H1 (cell line): Measurements from ENCODE around the gene SP9. TPM values are rescaled to one million over a fixed set of nuclear protein-coding genes. Genes with fewer than 3 reads are reported as not detected.

Experiments
- CTCF ChIA-PET: fragments of 300-600 bp; sonication (Branson Sonifier 250); formaldehyde crosslinking; loops from one replicate; lab custom pipeline; 2021; ENCODE audit not compliant: partially characterized antibody; lab: Charles Lee
- POLR2A ChIA-PET: fragments of 300-600 bp; sonication (Branson Sonifier 250); formaldehyde crosslinking; loops from one replicate; lab custom pipeline; 2021; ENCODE audit warnings: inconsistent platforms; ENCODE audit not compliant: partially characterized antibody; lab: Charles Lee
- DNase-seq, 2 experiments: peaks; one replicate each; pipeline versions ENCODE4 v3.0.0 to v3.0.0-alpha.2; 2010 to 2022; ENCODE audit warnings: low spot score in 2 of 2, low read depth in 1 of 2, mixed read lengths in 1 of 2
- FAIRE-seq: peaks from 2 replicates; lab custom pipeline; 2011; peaks lifted over from hg19 to GRCh38; lab: Jason Lieb, UNC
- H2AFZ ChIP-seq: 2 replicates; pipeline ENCODE4 v1.8.1; 2012; ENCODE audit warnings: low read length, inconsistent platforms
- H2AK5ac ChIP-seq: 2 replicates; pipeline ENCODE4 v1.6.1; 2013; ENCODE audit warnings: low read depth, low read length
- H2BK120ac ChIP-seq: replicated peaks from 2 replicates; pipeline ENCODE3; 2013; ENCODE audit warnings: low read depth, low read length, inconsistent platforms
- H2BK12ac ChIP-seq: 2 replicates; pipeline ENCODE4 v1.6.1; 2013; ENCODE audit warnings: low read depth, low read length
- H2BK15ac ChIP-seq: 2 replicates; pipeline ENCODE4 v1.6.1; 2013; ENCODE audit warnings: low read length
- H2BK20ac ChIP-seq: 2 replicates; pipeline ENCODE4 v1.6.1; 2013; ENCODE audit warnings: low read length
- H2BK5ac ChIP-seq: 2 replicates; pipeline ENCODE4 v1.6.1; 2013; ENCODE audit warnings: low read depth, low read length
- H3K14ac ChIP-seq: 2 replicates; pipeline ENCODE4 v1.6.1; 2013; ENCODE audit warnings: inconsistent platforms; ENCODE audit not compliant: insufficient read length
- H3K18ac ChIP-seq: 2 replicates; pipeline ENCODE4 v1.6.1; 2013; ENCODE audit warnings: low read length; ENCODE audit errors: extremely low read depth
- H3K23ac ChIP-seq: 2 replicates; pipeline ENCODE4 v1.6.1; 2013; ENCODE audit warnings: inconsistent platforms; ENCODE audit not compliant: insufficient read length
- H3K23me2 ChIP-seq: 2 replicates; pipeline ENCODE4 v1.6.1; 2013; ENCODE audit warnings: low read depth, low read length
- H3K27ac ChIP-seq: 2 replicates; pipeline ENCODE4 v1.6.1; 2011; ENCODE audit warnings: low read depth, low read length, inconsistent platforms
- H3K27me3 ChIP-seq, 4 experiments: replicated peaks in 1 of 4; 1 replicate in 1 of 4; 2 replicates in 3 of 4; pipeline versions ENCODE4 v1.6.1 to v1.8.1; 2011 to 2013; ENCODE audit warnings: low read length in 3 of 4, mild to moderate bottlenecking in 3 of 4, inconsistent platforms in 2 of 4, mixed read lengths in 2 of 4, moderate library complexity in 1 of 4; ENCODE audit not compliant: control insufficient read depth in 3 of 4, insufficient read depth in 3 of 4; ENCODE audit errors: extremely low read depth in 1 of 4
- H3K36me3 ChIP-seq, 4 experiments: 2 replicates each; pipeline versions ENCODE4 v1.6.1 to v1.8.1; 2011 to 2013; ENCODE audit warnings: mild to moderate bottlenecking in 4 of 4, low read length in 3 of 4, moderate library complexity in 2 of 4, control low read depth in 1 of 4, inconsistent platforms in 1 of 4; ENCODE audit not compliant: insufficient read depth in 4 of 4, control insufficient read depth in 2 of 4
- H3K4ac ChIP-seq: replicated peaks from 2 replicates; pipeline ENCODE3; 2013; ENCODE audit warnings: low read length, low read depth, mixed read lengths, inconsistent platforms; ENCODE audit not compliant: insufficient read length
- H3K4me1 ChIP-seq, 4 experiments: replicated peaks in 1 of 4; 1 replicate in 1 of 4; 2 replicates in 3 of 4; pipeline versions ENCODE4 v1.6.1 to v1.8.1; 2011 to 2013; ENCODE audit warnings: low read length in 3 of 4, inconsistent platforms in 2 of 4, mixed read lengths in 1 of 4; ENCODE audit not compliant: insufficient read depth in 4 of 4, control insufficient read depth in 3 of 4
- H3K4me2 ChIP-seq, 2 experiments: 2 replicates each; pipeline versions ENCODE4 v1.6.1 to v1.8.1; 2011 to 2013; ENCODE audit warnings: low read depth in 2 of 2, low read length in 2 of 2, control low read depth in 1 of 2, inconsistent platforms in 1 of 2, mild to moderate bottlenecking in 1 of 2; ENCODE audit not compliant: insufficient read depth in 1 of 2
- H3K4me3 ChIP-seq, 4 experiments: fragments of 200-600, 300-600 bp in 1 of 4; sonication (generic), shearing (Covaris generic), sonication (Bioruptor Twin) in 1 of 4; 2 replicates each; pipeline versions ENCODE4 v1.5.1 to v1.8.1; 2011 to 2016; ENCODE audit warnings: low read length in 4 of 4, low read depth in 3 of 4, control low read depth in 2 of 4, inconsistent platforms in 2 of 4, mild to moderate bottlenecking in 2 of 4, mixed read lengths in 1 of 4, moderate library complexity in 1 of 4; ENCODE audit not compliant: insufficient read depth in 2 of 4; ENCODE audit errors: extremely low read depth in 1 of 4
- H3K56ac ChIP-seq: replicated peaks from 2 replicates; pipeline ENCODE3; 2013; ENCODE audit warnings: low read depth, mild to moderate bottlenecking, mixed read lengths, low read length, inconsistent platforms; ENCODE audit not compliant: insufficient read length
- H3K79me1 ChIP-seq: 2 replicates; pipeline ENCODE4 v1.6.1; 2013; ENCODE audit warnings: low read depth, low read length, control low read depth
- H3K79me2 ChIP-seq, 2 experiments: 2 replicates each; pipeline versions ENCODE4 v1.6.1 to v1.8.1; 2012 to 2013; ENCODE audit warnings: low read length in 2 of 2, mild to moderate bottlenecking in 2 of 2, inconsistent platforms in 1 of 2; ENCODE audit not compliant: insufficient read depth in 2 of 2, control insufficient read depth in 1 of 2
- H3K9ac ChIP-seq, 4 experiments: replicated peaks in 1 of 4; 1 replicate in 1 of 4; 2 replicates in 3 of 4; pipeline versions ENCODE4 v1.6.1 to v1.8.1; 2011 to 2013; ENCODE audit warnings: low read depth in 3 of 4, low read length in 3 of 4, control low read depth in 2 of 4, mild to moderate bottlenecking in 2 of 4, moderate library complexity in 2 of 4, inconsistent platforms in 1 of 4; ENCODE audit errors: extremely low read depth in 1 of 4
- H3K9me3 ChIP-seq, 2 experiments: 2 replicates each; pipeline versions ENCODE4 v1.6.1 to v1.8.1; 2012 to 2013; ENCODE audit warnings: mild to moderate bottlenecking in 2 of 2, moderate library complexity in 2 of 2, control low read depth in 1 of 2, inconsistent platforms in 1 of 2, low read depth in 1 of 2, low read length in 1 of 2, mixed read lengths in 1 of 2; ENCODE audit not compliant: insufficient read depth in 2 of 2
- H4K20me1 ChIP-seq, 2 experiments: replicated peaks in 1 of 2; 2 replicates each; pipeline versions ENCODE3 to v1.8.1; 2011 to 2013; ENCODE audit warnings: inconsistent platforms in 2 of 2, low read length in 2 of 2, mild to moderate bottlenecking in 1 of 2; ENCODE audit not compliant: insufficient read depth in 2 of 2, control insufficient read depth in 1 of 2
- H4K5ac ChIP-seq: 2 replicates; pipeline ENCODE4 v1.6.1; 2013; ENCODE audit warnings: low read length, low read depth, mixed read lengths, inconsistent platforms; ENCODE audit not compliant: insufficient read length
- H4K8ac ChIP-seq: 2 replicates; pipeline ENCODE4 v1.8.0; 2013; ENCODE audit warnings: mild to moderate bottlenecking, moderate library complexity, low read length, inconsistent platforms; ENCODE audit not compliant: insufficient read depth; ENCODE audit errors: extremely low read depth
- H4K91ac ChIP-seq: replicated peaks from 2 replicates; pipeline ENCODE3; 2013; ENCODE audit warnings: low read length, mixed read lengths, inconsistent platforms; ENCODE audit not compliant: insufficient read length
- CTBP2 ChIP-seq: IDR thresholded peaks from 2 replicates; pipeline ENCODE4 v1.7.0; 2011; ENCODE audit warnings: borderline replicate concordance, mild to moderate bottlenecking, moderate library complexity, mixed read lengths, low read length; ENCODE audit not compliant: insufficient read depth, insufficient read length
- MAX ChIP-seq: IDR thresholded peaks from 2 replicates; pipeline ENCODE4 v1.6.1; 2012; ENCODE audit warnings: inconsistent platforms
- WGBS, 2 experiments: shearing (Covaris generic) in 1 of 2; methylation state at CpG; one replicate each; pipeline versions ENCODE4 v1.1.6 to v1.1.7; 2013 to 2015; ENCODE audit warnings: low lambda C conversion rate in 2 of 2, mixed read lengths in 2 of 2, inconsistent platforms in 1 of 2, low coverage in 1 of 2, missing lambda C conversion rate in 1 of 2; ENCODE audit not compliant: insufficient replicate concordance in 2 of 2, insufficient coverage in 1 of 2, insufficient read length in 1 of 2; ENCODE audit errors: extremely low coverage in 1 of 2, missing lambda C conversion rate in 1 of 2; 5-methylcytosine and 5-hydroxymethylcytosine counted together
- polyA plus RNA-seq, 7 experiments: library from polyadenylated mRNA; depleted of rRNA in 3 of 7; stranded (reverse) in 5 of 7; unstranded in 2 of 7; fragments of >200 nt in 5 of 7; fragments of 200-250 nt in 2 of 7; gene quantifications; 1 replicate in 5 of 7; 2 replicates in 1 of 7; 4 replicates in 1 of 7; pipeline versions ENCODE4 v1.2.1 to v1.2.3, GENCODE V29; 2011 to 2013; ENCODE audit warnings: missing spikeins in 2 of 7, mixed read lengths in 2 of 7
- total RNA-seq: library from RNA; stranded (reverse); fragmentation: NEBNext Ultra II Directional; extraction: Animal tissue kit (Norgen Biotek cat#: 25700); gene quantifications from 2 replicates; pipeline ENCODE4 v1.2.1, GENCODE V29; 2021

The SP9 gene
- total and polyA plus RNA-seq, 2 of the 8 experiments (the other 6 are each of a cell fraction or from before 2014, with no cell fraction given) = 0.03 to 0.11 TPM

- WGBS, 2 experiments = 3% methylated on average over 29 of the region's 47 CpGs; no CpG with 5 or more reads in 1 of the 2 experiments
- H3K23ac ChIP-seq = no peak overlapping the region
- H3K79me1 ChIP-seq = no peaks in the 10 kb centered on the region
- no peak overlapping the region for H4K8ac ChIP-seq
- H2AFZ ChIP-seq = no peak overlapping the region
- H3K27me3 ChIP-seq = peaks cover 50 to 98% (median 84%) of the 10 kb centered on the region in 4 experiments
- no peak overlapping the region for H3K9ac ChIP-seq
- H3K4me3 ChIP-seq = peak overlapping the region; percentile 13 to 64 (median 42); a peak in 7 of 8 replicates
- peak overlapping the region; percentile 84 to 88 for H3K4me2 ChIP-seq
- H2BK12ac ChIP-seq = 0 out of 2 replicates have a peak overlapping the region, but pooled peaks have one; percentile 68
- H2BK20ac ChIP-seq = no peak overlapping the region
- H3K36me3 ChIP-seq = no peaks in the 10 kb centered on the region; a peak in 1 of 8 replicates
- H3K79me2 ChIP-seq = no peaks in the 10 kb centered on the region
- H3K23me2 ChIP-seq = peaks cover 23% of the 10 kb centered on the region; the same call in 1 of the 2 replicates
- FAIRE-seq (no peak), DNase-seq (peak in 1 of 2 experiments; percentile 74)
- H4K5ac ChIP-seq = no peak overlapping the region
- no peak overlapping the region for H4K91ac ChIP-seq
- peaks cover 3 to 11% of the 10 kb centered on the region in 2 experiments for H4K20me1 ChIP-seq
- peaks cover 11 to 39% (median 21%) of the 10 kb centered on the region in 4 experiments for H3K4me1 ChIP-seq
- H2BK5ac ChIP-seq = no peak overlapping the region
- no peak overlapping the region for H3K56ac ChIP-seq
- no peak overlapping the region for H3K27ac ChIP-seq
- ChIA-PET POLR2A (interaction anchor here (0.9 to 2.0 kb wide), 3 partner anchors 9 to 11 kb away, joined by 3 to 7 read pairs (median 5); no protein-coding TSS in a partner anchor), CTCF (interaction anchor here (0.6 to 1.9 kb wide), 8 partner anchors 8 to 1434 kb away, joined by 3 to 9 read pairs (median 4); no protein-coding TSS in a partner anchor)
- no peak overlapping the region for H3K4ac ChIP-seq
- H2AK5ac ChIP-seq = no peak overlapping the region
- peak overlapping the region; percentile 32; the same call in 1 of the 2 replicates for H3K18ac ChIP-seq
- H2BK120ac ChIP-seq = no peak overlapping the region
- H2BK15ac ChIP-seq = no peak overlapping the region
- H3K9me3 ChIP-seq = no peaks in the 10 kb centered on the region
- no peak overlapping the region for H3K14ac ChIP-seq
- TF ChIP-seq CTBP2 = no peak
- TF ChIP-seq MAX = no peak
Measured at GRCh38 chr2:174335254-174335987, 667 bp downstream of the SP9 start.
